ENCODE measurements around the gene ENOX1.

Gene ENOX1

GRCh38 chr13:43596006-43596405 lies 190.8 kb downstream of the ENOX1 start:
- Histone ChIP-seq H3K4me3 (no peak overlapping the region), H3K27me3 (no peaks in the 10 kb centered on the region), H3K27ac (no peak overlapping the region), H3K9me3 (no peaks in the 10 kb centered on the region), H3K36me3 (no peaks in the 10 kb centered on the region), H3K4me1 (no peaks in the 10 kb centered on the region)
- no peak for DNase-seq
- intact Hi-C loops (cut with DNase I; ENCODE audit: low total_unique reads): no loop called here
- no peak for TF ChIP-seq CTCF (IDR thresholded peaks at IDR 0.05)

- no peak for TF ChIP-seq CTCF (IDR thresholded peaks at IDR 0.05)
- no peaks in the 10 kb centered on the region for H3K27me3 ChIP-seq
- H3K27ac ChIP-seq: no peak overlapping the region
- DNase-seq: no peak
- no peak overlapping the region for H3K4me3 ChIP-seq
- intact Hi-C loops (cut with DNase I; ENCODE audit: low total_unique reads): no loop called here
- H3K9me3 ChIP-seq: no peaks in the 10 kb centered on the region
- no peaks in the 10 kb centered on the region for H3K4me1 ChIP-seq
- H3K36me3 ChIP-seq: no peaks in the 10 kb centered on the region
Measured at GRCh38 chr13:43587376-43587775, 199.4 kb downstream of the ENOX1 start.

DNA sequence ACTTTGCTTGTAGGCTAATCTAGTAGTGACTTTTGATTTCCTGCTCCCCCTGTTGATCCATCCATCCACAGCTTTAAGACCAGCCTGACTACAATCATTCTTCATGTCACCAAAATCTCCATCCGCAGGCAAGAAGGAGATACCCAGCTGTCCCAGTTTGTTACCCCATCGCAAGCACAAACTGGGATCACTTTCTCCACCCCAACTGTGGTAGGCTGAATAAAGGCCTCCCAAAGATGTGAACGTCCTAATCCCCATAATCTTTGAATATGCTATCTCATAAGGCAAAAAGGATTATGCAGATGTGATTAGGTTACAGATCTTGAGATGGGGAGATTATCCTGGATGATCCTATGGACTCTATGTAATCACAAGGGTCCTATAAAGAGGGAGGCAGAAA lies 202.0 kb downstream of the ENOX1 start:
- H3K27me3 ChIP-seq: no peaks in the 10 kb centered on the region
- H3K4me1 ChIP-seq: no peaks in the 10 kb centered on the region
- intact Hi-C loops (cut with DNase I; ENCODE audit: low total_unique reads): no loop called here
- DNase-seq: no peak
- no peak overlapping the region for H3K4me3 ChIP-seq
- no peak for TF ChIP-seq CTCF (IDR thresholded peaks at IDR 0.05)
- H3K27ac ChIP-seq: no peak overlapping the region
- no peaks in the 10 kb centered on the region for H3K9me3 ChIP-seq
- H3K36me3 ChIP-seq: no peaks in the 10 kb centered on the region

DNA sequence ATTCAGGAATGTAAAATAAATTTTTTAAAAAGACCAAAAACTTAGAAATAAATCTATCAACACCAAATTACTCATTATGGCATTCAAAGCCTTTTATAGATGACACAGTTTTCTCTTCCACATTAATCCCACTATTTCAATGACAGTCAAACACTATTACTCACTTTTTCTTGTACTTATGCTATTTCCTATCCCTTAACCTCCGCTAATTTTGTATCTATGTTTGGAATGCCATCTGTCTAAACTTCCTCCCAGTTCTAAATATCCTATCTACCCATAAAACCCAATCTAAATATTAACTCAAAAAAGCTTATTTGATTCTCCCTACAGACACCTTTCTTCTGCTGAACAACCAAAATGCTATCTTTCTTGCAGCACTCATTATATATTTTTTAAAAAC lies 203.5 kb downstream of the ENOX1 start:
- no peak for DNase-seq
- H3K4me3 ChIP-seq: no peak overlapping the region
- H3K27me3 ChIP-seq: no peaks in the 10 kb centered on the region
- no peak overlapping the region for H3K27ac ChIP-seq
- H3K9me3 ChIP-seq: no peaks in the 10 kb centered on the region
- H3K4me1 ChIP-seq: no peaks in the 10 kb centered on the region
- no peaks in the 10 kb centered on the region for H3K36me3 ChIP-seq
- intact Hi-C loops (cut with DNase I; ENCODE audit: low total_unique reads): no loop called here
- TF ChIP-seq CTCF (IDR thresholded peaks at IDR 0.05): no peak

DNA sequence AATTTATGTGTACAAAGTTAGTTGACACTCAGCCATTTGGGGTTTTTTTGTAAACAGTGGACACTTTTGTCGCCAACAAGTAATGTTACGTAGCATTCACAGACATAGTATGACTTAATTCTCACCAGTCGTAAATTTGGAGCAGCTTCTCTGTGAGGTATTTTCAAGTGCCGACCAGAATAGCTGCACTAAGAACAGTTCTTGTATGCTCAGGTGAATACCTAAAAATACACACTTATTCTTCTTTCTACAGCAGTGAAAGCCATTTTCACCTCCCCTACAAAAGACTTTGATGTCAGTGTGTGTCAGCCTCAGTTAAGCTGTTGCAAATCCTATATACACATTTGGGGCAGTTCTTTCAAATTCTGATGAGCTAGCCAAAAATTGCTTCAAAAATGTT lies 206.5 kb downstream of the ENOX1 start:
- intact Hi-C loops (cut with DNase I; ENCODE audit: low total_unique reads): no loop called here
- TF ChIP-seq CTCF (IDR thresholded peaks at IDR 0.05): no peak
- H3K27me3 ChIP-seq: no peaks in the 10 kb centered on the region
- no peak overlapping the region for H3K27ac ChIP-seq
- H3K9me3 ChIP-seq: no peaks in the 10 kb centered on the region
- H3K4me3 ChIP-seq: no peak overlapping the region
- no peak for DNase-seq
- no peaks in the 10 kb centered on the region for H3K4me1 ChIP-seq
- H3K36me3 ChIP-seq: no peaks in the 10 kb centered on the region

DNA sequence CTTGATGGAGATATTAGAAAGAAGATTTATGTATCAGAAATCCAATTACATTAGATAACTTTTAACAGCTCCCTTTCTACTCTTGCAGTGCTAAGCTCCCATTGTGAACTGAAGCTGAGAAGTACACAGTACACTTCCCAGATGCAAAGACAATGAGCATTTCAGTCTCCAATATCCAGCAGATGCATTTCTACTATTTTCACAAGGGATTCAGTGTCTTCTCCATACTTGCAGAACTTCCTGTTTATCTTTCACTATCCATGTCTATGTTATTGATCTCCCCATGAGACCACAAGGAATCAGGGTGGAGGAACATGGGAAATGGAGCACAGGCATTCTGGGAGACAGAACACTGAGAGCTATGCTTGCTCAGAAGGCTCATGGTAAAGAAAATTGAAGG lies 207.5 kb downstream of the ENOX1 start:
- no peak for DNase-seq
- Histone ChIP-seq H3K27me3 (no peaks in the 10 kb centered on the region), H3K4me3 (no peak overlapping the region), H3K9me3 (no peaks in the 10 kb centered on the region), H3K36me3 (no peaks in the 10 kb centered on the region), H3K27ac (no peak overlapping the region), H3K4me1 (no peaks in the 10 kb centered on the region)
- intact Hi-C loops (cut with DNase I; ENCODE audit: low total_unique reads): no loop called here
- TF ChIP-seq CTCF (IDR thresholded peaks at IDR 0.05): no peak

Measured in tibial artery (tissue), 4 donors.